Measurements from ENCODE around the gene DCUN1D4. TPM values are rescaled to one million over a fixed set of nuclear protein-coding genes. Genes with fewer than 3 reads are reported as not detected.

Gene DCUN1D4
- total and polyA plus RNA-seq, 4 donors: 35.2 to 86.0 (median 49.0) TPM

DNA sequence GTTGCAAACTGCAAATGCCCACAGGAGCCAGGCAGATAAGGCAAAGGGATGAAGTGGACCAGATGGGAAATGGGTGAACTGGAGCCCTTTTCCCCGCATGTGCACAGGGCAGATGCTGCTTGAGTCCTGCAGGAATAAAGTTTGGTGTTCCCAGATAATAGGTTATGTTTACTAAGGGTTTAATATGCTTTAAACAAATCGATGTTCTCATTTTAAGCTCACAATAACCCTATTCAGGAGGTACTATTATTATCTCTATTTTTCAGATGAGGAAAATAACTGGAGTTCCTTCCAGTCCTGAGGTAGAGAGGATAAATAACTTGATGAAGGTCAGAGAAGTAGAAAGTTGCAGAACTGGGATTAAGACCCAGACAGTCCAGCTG is 99.9 kb downstream of the DCUN1D4 start:
- Histone ChIP-seq H3K4me1 (ENCODE audit: control insufficient read depth, insufficient read depth, low read length) (no peaks in the 10 kb centered on the region), H3K27ac (ENCODE audit: low read depth, low read length) (no peak overlapping the region), H3K36me3 (ENCODE audit: control insufficient read depth, insufficient read depth, low read length) (no peaks in the 10 kb centered on the region), H3K27me3 (ENCODE audit: control insufficient read depth, insufficient read depth, low read length) (no peaks in the 10 kb centered on the region), H3K9me3 (ENCODE audit: control insufficient read depth, insufficient read depth, low read length) (peaks cover 2% of the 10 kb centered on the region), H3K4me3 (ENCODE audit: low read depth, low read length) (no peak overlapping the region)
- no peak for DNase-seq (ENCODE audit: low read depth in 4 of 6, low spot score in 6 of 6)
- no CpG with 5 or more reads among the region's 2 CpGs for WGBS (ENCODE audit: insufficient coverage)

DNA sequence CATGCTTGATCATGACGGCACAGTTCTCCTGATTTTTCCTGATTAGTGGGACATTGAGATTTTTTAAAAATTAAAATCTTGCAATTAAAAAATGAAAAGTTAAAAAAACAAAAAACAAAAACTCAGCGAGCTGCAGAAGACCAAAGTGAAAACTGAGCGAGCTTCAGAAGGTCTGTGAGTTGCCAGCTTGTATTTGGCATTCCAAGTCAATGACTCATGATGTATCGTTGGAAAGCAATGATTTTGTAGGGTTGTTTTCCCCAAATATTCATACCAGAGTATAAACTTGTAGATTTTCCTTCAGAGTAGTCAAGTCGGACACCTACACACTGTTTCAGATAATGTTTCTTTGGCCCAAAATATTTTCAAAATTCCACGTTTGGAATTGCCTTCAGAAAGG is 100.3 kb downstream of the DCUN1D4 start:
- no peak for DNase-seq (ENCODE audit: low read depth in 4 of 6, low spot score in 6 of 6)
- Histone ChIP-seq H3K36me3 (ENCODE audit: control insufficient read depth, insufficient read depth, low read length) (no peaks in the 10 kb centered on the region), H3K9me3 (ENCODE audit: control insufficient read depth, insufficient read depth, low read length) (peaks cover 2% of the 10 kb centered on the region), H3K4me3 (ENCODE audit: low read depth, low read length) (no peak overlapping the region), H3K4me1 (ENCODE audit: control insufficient read depth, insufficient read depth, low read length) (no peaks in the 10 kb centered on the region), H3K27ac (ENCODE audit: low read depth, low read length) (no peak overlapping the region), H3K27me3 (ENCODE audit: control insufficient read depth, insufficient read depth, low read length) (no peaks in the 10 kb centered on the region)
- no CpG with 5 or more reads among the region's 6 CpGs for WGBS (ENCODE audit: insufficient coverage)

DNA sequence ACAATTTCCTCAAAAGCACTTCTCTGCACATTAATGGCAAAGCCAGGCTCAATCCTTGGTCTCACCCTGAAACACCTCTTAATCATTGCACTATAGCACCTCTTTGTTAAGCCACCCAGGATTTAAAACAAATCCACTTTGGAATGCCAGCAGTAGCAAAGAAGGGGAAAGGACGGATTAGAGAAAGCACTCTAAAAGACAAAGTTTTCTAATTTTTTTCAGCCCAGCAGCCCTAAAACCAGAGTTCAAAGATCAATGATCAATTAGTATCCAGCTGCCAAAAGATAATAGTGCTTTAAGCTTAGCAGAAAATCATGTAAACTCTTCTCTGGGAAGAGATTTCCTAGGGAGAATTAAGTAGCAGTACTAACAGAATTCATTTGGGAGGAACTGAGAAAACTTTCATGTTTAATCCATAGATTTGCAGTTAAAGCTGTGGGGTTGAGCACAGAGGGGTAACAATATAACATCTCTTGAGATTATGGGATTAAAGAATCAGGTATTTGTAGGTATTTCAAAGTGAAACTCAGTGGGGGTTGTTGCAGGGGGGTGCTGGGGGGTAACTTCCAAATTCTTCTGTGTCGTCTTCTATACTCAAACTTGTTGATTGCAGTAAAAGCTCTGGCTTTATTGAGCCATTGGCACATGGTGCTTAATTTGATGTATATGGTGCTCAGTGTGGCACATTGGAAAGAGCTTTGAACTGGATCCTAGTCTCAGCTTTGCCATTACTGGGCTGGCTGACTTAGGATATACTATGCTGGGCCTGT is 115.4 kb downstream of the DCUN1D4 start:
- Histone ChIP-seq H3K36me3 (ENCODE audit: control insufficient read depth, insufficient read depth, low read length) (no peaks in the 10 kb centered on the region), H3K27me3 (ENCODE audit: control insufficient read depth, insufficient read depth, low read length) (no peaks in the 10 kb centered on the region), H3K4me3 (ENCODE audit: low read depth, low read length) (no peak overlapping the region), H3K27ac (ENCODE audit: low read depth, low read length) (no peak overlapping the region), H3K9me3 (ENCODE audit: control insufficient read depth, insufficient read depth, low read length) (peaks cover 2% of the 10 kb centered on the region), H3K4me1 (ENCODE audit: control insufficient read depth, insufficient read depth, low read length) (no peaks in the 10 kb centered on the region)
- no peak for DNase-seq (ENCODE audit: low read depth in 4 of 6, low spot score in 6 of 6)
- WGBS (ENCODE audit: insufficient coverage): 75% methylated on average over 1 of the region's 2 CpGs

DNA sequence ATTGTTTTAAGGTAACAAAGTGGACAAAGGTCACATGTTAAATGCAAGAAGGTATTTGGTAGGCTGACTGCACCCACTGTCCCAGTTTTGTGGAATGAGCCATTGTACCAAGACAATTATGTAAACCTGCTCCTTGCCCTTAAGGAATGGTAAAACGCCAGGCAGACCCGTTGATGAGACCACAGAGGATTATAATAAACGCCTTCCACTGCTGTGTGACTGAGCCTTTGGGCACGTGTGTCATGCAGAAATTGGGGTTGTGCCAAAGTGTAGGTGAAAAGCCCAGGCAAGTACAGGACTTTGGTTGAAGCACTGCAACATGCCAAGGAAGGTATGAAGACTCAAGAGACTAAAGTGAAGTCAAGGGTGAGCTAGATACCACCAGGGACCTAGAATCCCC is 117.5 kb downstream of the DCUN1D4 start:
- WGBS (ENCODE audit: insufficient coverage): 68% methylated on average over 4 of the region's 4 CpGs
- peaks cover 1% of the 10 kb centered on the region for H3K9me3 ChIP-seq (ENCODE audit: control insufficient read depth, insufficient read depth, low read length)
- no peaks in the 10 kb centered on the region for H3K36me3 ChIP-seq (ENCODE audit: control insufficient read depth, insufficient read depth, low read length)
- no peaks in the 10 kb centered on the region for H3K4me1 ChIP-seq (ENCODE audit: control insufficient read depth, insufficient read depth, low read length)
- no peak overlapping the region for H3K27ac ChIP-seq (ENCODE audit: low read depth, low read length)
- DNase-seq (ENCODE audit: low read depth in 4 of 6, low spot score in 6 of 6): no peak
- H3K4me3 ChIP-seq (ENCODE audit: low read depth, low read length): no peak overlapping the region
- H3K27me3 ChIP-seq (ENCODE audit: control insufficient read depth, insufficient read depth, low read length): no peaks in the 10 kb centered on the region

DNA sequence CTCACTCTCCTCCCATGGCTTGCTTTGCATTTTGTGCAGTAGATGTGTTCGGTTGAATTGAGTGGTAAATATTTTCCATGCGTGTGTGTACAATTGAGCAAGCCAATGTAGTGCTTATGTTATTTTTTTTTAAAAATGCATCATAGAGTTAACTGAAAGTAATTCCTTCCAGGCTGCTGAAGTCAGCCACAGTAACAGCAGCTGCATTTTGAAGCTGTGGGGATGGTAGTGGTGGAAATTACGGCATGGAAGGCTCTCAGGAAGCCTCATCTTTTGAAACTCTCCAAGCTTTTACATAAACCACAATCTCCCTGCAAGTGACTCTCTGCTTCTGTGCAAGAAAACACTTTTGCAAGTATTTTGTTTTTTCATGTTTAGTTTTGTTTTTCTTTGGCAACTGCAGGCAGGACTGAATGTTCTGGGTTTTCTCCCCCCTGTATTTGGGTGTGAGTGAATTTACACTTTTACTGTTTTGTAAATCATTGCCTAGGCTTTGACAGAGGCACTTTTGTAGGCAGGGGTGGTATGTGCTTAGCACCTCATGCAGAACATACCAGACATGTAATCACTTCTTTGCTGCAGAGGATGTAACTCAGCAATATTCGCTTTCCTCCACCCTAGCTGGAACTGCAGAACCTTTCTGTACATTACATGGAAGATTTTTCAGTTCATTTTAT is 121.0 kb downstream of the DCUN1D4 start:
- H3K9me3 ChIP-seq (ENCODE audit: control insufficient read depth, insufficient read depth, low read length): peaks cover 1% of the 10 kb centered on the region
- no peaks in the 10 kb centered on the region for H3K4me1 ChIP-seq (ENCODE audit: control insufficient read depth, insufficient read depth, low read length)
- no peaks in the 10 kb centered on the region for H3K36me3 ChIP-seq (ENCODE audit: control insufficient read depth, insufficient read depth, low read length)
- no peak overlapping the region for H3K4me3 ChIP-seq (ENCODE audit: low read depth, low read length)
- no peaks in the 10 kb centered on the region for H3K27me3 ChIP-seq (ENCODE audit: control insufficient read depth, insufficient read depth, low read length)
- H3K27ac ChIP-seq (ENCODE audit: low read depth, low read length): no peak overlapping the region
- DNase-seq (ENCODE audit: low read depth in 4 of 6, low spot score in 6 of 6): no peak
- no CpG with 5 or more reads among the region's 4 CpGs for WGBS (ENCODE audit: insufficient coverage)

DNA sequence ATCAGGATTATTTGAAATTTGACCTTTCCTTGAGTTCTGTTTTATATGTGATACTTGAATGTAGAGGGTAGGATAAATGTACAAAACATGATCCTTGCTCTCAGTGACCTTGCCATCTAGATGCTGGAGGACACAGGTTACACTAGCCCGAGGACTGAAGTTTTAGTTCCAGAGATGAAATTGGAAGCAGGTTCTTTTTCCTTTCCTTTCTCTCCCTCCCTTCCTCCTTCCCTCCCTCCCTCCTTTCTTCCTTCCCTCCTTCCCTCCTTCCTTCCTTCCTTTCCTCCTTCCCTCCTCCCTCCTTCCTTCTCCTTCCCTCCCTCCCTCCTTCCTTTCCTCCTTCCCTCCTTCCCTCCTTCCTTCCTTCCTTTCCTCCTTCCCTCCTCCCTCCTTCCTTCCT is 122.9 kb downstream of the DCUN1D4 start:
- no CpG with 5 or more reads among the region's 1 CpG for WGBS (ENCODE audit: insufficient coverage)
- no peaks in the 10 kb centered on the region for H3K36me3 ChIP-seq (ENCODE audit: control insufficient read depth, insufficient read depth, low read length)
- peaks cover 1% of the 10 kb centered on the region for H3K9me3 ChIP-seq (ENCODE audit: control insufficient read depth, insufficient read depth, low read length)
- H3K4me1 ChIP-seq (ENCODE audit: control insufficient read depth, insufficient read depth, low read length): no peaks in the 10 kb centered on the region
- H3K27me3 ChIP-seq (ENCODE audit: control insufficient read depth, insufficient read depth, low read length): no peaks in the 10 kb centered on the region
- no peak for DNase-seq (ENCODE audit: low read depth in 4 of 6, low spot score in 6 of 6)
- H3K27ac ChIP-seq (ENCODE audit: low read depth, low read length): no peak overlapping the region
- H3K4me3 ChIP-seq (ENCODE audit: low read depth, low read length): no peak overlapping the region

Other genes with a start within 250 kb of the DCUN1D4 start
- gene LRRC66, start 177.2 kb downstream of the DCUN1D4 start, total RNA-seq: under 1 TPM; 0.30 to 0.88 TPM
- gene LRRC66, start 177.2 kb downstream of the DCUN1D4 start, polyA plus RNA-seq (ENCODE audit: insufficient read length in 2 of 2): under 1 TPM; 0.82 to 0.86 TPM
- gene SGCB, start 195.1 kb downstream of the DCUN1D4 start, total RNA-seq: 100 to 1,000 TPM in 1 of 2 donors, 10 to 100 TPM in 1; 36.4 to 108 TPM
- 10 to 100 TPM; 61.8 to 82.5 TPM for gene SGCB, start 195.1 kb downstream of the DCUN1D4 start, polyA plus RNA-seq (ENCODE audit: insufficient read length in 2 of 2)
- gene SPATA18, start 208.2 kb downstream of the DCUN1D4 start, total RNA-seq: 10 to 100 TPM in 1 of 2 donors, 1 to 10 TPM in 1; 5.9 to 11.2 TPM
- 1 to 10 TPM; 5.3 to 9.5 TPM for gene SPATA18, start 208.2 kb downstream of the DCUN1D4 start, polyA plus RNA-seq (ENCODE audit: insufficient read length in 2 of 2)